Right ventricle myocardium superior (tissue), 1 donor: Measurements from ENCODE around the gene HYAL3. TPM values are rescaled to one million over a fixed set of nuclear protein-coding genes. Genes with fewer than 3 reads are reported as not detected.

Experiments used
- ATAC-seq: fragments of 200-7000 bp; cut with Tn5 transposase; one replicate; pipeline ENCODE4 v1.9.1; 2020; ENCODE audit warnings: mild to moderate bottlenecking; ENCODE audit not compliant: poor library complexity
- DNase-seq: peaks from one replicate; pipeline ENCODE4 v3.0.0-alpha.2; 2020
- intact Hi-C: fragments of 100-400 bp; cut with DNase I; formaldehyde crosslinking; loops from one replicate; pipeline ENCODE4 v1.11.2; 2022
- long read RNA-seq: library from polyadenylated mRNA; unstranded; transcript quantifications from one replicate; pipeline ENCODE4 v2.0.0, GENCODE V29; 2021
- total RNA-seq: library from RNA; stranded (reverse); fragmentation: NEBNext Ultra II Directional; extraction: Animal tissue kit (Norgen Biotek cat#: 25700); gene quantifications from one replicate; pipeline ENCODE4 v1.2.1, GENCODE V29; 2021
- donor health status: DM: no; HTN: yes; CAD: no; lungs with severe emphysema.

Gene HYAL3, protein sequence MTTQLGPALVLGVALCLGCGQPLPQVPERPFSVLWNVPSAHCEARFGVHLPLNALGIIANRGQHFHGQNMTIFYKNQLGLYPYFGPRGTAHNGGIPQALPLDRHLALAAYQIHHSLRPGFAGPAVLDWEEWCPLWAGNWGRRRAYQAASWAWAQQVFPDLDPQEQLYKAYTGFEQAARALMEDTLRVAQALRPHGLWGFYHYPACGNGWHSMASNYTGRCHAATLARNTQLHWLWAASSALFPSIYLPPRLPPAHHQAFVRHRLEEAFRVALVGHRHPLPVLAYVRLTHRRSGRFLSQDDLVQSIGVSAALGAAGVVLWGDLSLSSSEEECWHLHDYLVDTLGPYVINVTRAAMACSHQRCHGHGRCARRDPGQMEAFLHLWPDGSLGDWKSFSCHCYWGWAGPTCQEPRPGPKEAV
- total RNA-seq = 1.2 TPM
- long read RNA-seq, partial matches to known transcripts = 0 of 5 reads
- long read RNA-seq, other reads (novel, unspliced or antisense) = 3 of 5 reads

- DNase-seq (peak; percentile 100), ATAC-seq (peak; percentile 89)
- intact Hi-C loops = no loop called here
Measured at GRCh38 chr3:50298836-50299637, at the start of gene HYAL3, which contains the start of gene NAA80. Gene HYAL3 (minus strand): TSS chr3:50299405. CDS start chr3:50295602, 3,803 bp downstream. Gene NAA80 (minus strand): TSS chr3:50299405. CDS start chr3:50297463, 1,942 bp downstream.

DNA sequence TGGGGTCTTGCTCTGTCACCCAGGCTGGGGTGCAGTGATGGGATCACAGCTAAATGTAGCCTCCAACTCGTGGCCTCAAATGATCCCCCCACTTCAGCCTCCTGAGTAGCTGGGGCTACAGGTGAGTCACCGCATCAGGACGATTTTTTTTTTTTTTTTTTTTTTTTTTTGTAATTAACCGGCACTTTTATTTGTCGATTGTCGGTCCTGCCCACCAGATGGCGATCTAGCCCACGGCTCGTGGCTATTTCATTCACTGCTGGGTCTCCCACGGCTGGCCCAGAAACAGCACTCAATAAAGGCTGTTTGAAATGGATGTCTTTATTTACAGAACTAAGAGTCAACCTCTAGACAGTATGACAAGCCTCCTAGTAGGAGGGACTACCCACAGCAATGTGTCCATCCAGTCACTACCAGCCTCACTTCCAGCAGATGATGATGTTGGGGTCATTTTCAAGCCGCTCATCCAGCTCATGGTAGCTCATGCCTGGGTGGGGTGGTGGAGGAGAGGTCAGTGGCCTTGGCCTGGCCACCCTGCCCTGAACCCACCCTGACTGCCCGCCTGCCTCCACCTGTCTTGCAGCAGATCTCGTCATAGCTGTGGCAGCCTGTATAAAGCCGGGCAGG lies 48.1 kb upstream of the HYAL3 start:
- peak; percentile 77 for DNase-seq
- intact Hi-C loops = loop anchor here (5.0 kb wide), 1 partner anchor 195 kb away; no protein-coding TSS in a partner anchor
- ATAC-seq = no peak

DNA sequence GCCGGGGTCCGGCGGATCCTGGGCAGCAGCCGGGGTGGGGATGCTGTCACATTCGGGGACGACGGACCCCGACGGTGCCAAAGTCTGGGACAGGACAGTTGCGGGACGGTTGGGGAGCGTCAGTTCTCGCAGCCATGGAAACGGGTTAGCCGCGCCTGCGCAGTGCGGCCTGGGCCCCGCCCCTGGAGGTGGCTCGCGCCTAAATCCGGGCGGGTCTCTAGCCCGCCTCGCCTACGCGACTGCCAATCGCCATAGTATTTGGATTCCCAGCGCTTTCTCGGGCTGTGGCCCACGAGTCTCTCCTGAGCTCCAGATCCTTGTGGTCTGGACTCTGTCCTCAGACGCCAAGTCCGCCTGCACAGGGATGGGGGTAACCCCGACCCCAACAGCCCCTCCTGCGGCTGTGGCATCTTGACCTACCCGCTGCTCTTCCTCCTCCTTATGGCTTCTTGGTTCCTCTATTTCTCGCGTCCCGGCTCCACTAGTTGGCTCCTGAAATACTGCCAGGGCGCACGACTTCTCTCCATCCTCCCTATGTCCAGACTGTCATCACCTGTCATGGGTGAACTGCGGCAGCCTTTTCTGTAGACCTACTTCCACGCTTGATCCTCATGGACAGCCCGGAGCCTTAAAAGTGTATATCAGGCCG lies 46.5 kb upstream of the HYAL3 start, which contains the start of gene ZMYND10:
TSS of gene ZMYND10 (minus strand) at position 147 of the 649 bp plus-strand sequence. CDS start 153 bp downstream, outside the sequence.
- ATAC-seq = peak; percentile 44
- intact Hi-C loops = loop anchor here (5.0 kb wide), 1 partner anchor 197 kb away; no protein-coding TSS in a partner anchor

DNA sequence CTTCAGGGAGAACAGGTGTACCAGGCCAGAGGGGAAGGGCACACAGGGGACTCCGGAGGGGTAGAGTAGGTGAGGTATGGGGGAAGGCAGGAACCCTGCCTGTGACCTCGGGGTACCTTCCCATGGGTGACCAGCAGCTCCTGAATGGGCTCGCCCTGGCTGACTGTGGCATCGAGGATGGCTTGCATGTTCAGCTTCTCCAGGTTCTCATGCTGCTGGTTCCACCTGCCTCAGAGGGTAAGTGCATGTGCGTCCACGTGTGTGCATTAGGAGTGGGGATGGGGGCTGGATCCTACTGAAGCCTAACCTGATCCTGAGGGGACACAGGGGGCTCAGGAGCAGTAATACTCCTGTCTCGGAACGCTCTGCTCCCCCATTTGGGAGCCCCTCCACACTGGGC lies 45.8 kb upstream of the HYAL3 start:
- intact Hi-C loops = loop anchor here (5.0 kb wide), 1 partner anchor 197 kb away; no protein-coding TSS in a partner anchor
- ATAC-seq (no peak), DNase-seq (no peak)

More for the DNA sequence above, 46.5 kb upstream of the HYAL3 start, which contains the start of gene ZMYND10:
- peak; percentile 89 for DNase-seq

DNA sequence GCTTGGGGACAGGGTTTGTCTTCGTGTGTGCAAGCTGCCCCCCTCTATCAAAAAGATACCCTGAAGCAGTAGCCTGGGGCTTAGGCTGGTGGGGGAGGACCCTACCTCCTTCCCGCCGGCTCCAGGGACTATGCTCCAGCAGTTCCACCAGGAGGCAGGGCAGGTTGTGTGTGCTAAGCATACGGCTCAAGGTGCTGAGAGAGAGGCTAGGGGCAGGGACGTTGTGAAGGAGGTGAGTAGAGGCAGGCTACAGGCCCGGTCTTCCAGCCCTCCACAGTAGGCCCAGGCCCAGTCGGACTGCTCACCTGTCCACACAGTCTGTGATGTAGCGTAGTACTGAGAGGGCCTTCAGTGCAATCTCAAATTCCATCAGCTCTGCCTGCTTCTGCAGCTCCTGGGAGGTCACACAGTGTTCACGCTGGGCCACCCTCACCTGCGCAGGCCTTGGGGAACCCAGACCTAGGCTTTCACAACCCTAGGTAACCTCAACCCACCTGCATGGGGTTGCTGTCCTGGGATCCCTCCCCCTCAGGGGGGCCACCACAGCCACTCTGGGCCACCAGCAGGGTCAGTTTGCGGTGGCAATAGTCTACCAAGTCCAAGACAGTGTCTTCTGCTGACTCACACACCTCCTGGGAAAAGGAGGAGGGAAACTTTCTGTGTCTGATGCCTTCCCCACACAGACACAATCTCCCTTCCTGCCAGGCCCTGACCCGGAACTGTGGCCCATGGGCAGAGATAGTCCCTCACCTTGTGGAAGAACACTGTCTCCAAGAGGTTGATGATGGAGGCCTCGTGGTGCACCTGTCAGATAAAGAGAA lies 43.8 kb upstream of the HYAL3 start:
- no peak for ATAC-seq
- intact Hi-C loops = no loop called here
- no peak for DNase-seq

DNA sequence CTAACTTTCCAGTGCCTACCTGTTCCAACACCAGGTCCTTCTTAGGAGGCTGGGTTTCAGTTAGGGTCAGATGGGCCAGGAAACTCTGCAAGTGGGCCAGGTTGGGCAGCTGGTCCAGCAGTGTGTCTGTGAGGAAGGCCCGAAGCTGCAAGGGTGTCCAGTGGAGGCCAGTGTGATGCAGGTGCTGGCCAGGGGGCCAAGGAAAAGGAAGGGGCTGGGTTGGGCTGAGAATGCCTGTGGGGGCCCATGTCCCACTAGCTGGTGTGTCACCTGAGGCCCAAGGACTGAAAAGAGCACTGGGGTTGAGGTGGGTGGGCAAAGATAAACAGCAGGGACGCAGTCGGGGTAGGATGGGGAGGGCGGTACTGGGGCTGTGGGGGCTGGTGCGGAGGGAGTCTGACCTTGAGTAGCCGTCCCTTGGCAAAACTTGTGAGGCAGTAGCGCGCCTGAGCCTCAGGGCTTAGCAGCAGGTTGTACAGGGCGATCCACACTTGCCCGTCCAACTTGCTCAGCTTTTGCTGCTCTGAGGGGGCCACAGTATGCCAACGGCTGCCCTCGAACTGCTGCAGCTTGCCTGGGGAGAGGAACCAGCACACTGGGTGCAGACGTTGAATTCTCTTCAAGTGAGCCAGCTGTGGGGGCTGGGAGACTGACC lies 42.9 kb upstream of the HYAL3 start:
- DNase-seq (no peak), ATAC-seq (no peak)
- intact Hi-C loops = no loop called here

- ATAC-seq = no peak
- peak; percentile 46 for DNase-seq
Measured at GRCh38 chr3:50341537-50341936, 42.3 kb upstream of the HYAL3 start.

DNA sequence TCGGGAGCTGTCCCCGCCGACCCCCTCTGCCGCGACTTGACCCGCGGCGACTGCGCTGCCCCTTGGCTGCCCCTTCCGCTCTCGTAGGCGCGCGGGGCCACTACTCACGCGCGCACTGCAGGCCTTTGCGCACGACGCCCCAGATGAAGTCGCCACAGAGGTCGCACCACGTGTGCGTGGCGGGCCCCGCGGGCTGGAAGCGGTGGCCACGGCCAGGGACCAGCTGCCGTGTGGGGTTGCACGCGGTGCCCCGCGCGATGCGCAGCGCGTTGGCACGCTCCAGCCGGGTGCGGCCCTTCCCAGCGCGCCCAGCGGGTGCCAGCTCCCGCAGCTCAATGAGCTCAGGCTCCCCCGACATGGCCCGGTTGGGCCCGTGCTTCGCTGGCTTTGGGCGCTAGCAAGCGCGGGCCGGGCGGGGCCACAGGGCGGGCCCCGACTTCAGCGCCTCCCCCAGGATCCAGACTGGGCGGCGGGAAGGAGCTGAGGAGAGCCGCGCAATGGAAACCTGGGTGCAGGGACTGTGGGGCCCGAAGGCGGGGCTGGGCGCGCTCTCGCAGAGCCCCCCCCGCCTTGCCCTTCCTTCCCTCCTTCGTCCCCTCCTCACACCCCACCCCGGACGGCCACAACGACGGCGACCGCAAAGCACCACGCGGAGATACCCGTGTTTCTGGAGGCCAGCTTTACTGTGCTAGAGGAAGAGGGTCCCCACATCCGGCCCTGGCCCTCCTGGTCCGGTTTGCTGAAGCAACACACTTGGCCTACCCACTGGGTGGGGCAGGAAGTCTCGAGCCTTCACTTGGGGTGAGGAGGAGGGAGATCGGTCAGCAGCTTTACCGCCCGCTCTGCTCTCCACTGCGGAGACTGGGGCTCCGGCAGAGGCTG lies 41.5 kb upstream of the HYAL3 start, which contains the start of gene RASSF1:
TSS of gene RASSF1 (minus strand) at position 389 of the 882 bp plus-strand sequence. CDS start at position 358, 31 bp downstream.
- intact Hi-C loops = no loop called here

More at GRCh38 chr3:50341537-50341936, 42.3 kb upstream of the HYAL3 start:
- intact Hi-C loops = no loop called here

GRCh38 chr3:50340147-50340447 lies 40.9 kb upstream of the HYAL3 start:
- ATAC-seq (no peak), DNase-seq (no peak)
- intact Hi-C loops = no loop called here

More for the DNA sequence above, 41.5 kb upstream of the HYAL3 start, which contains the start of gene RASSF1:
- DNase-seq (peak; percentile 90), ATAC-seq (peak; percentile 44)

DNA sequence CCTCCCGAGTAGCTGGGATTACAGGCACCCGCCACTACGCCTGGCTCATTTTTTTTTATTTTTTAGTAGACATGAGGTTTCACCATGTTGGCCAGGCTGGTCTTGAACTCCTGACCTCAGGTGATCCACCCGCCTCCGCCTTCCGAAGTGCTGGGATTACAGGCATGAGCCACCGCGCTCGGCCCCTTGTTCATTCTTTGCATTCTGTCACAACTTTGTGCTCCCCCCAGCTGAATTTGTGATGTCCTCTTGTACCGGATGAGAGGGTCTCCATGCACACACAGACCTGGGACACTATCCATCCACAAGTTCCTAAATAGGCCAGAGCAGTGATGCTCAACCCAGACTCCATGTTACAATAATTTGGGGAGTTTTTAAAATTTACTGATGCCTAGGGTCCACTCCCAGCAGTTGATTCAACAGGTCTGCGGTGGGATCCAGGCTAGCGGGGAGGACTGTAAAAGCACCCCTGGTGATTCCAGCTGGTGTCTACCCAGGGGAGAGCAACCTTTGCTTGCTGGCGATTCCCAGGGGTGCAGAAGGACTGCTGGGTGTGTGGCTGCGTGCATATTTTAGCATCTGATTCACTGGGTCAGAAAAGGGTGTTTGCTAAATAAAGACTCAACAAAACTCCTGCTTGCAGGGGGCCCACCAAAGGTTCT lies 40.4 kb upstream of the HYAL3 start:
- ATAC-seq = no peak
- intact Hi-C loops = no loop called here
- no peak for DNase-seq

- intact Hi-C loops = no loop called here
- ATAC-seq = no peak
- DNase-seq = no peak
Measured at GRCh38 chr3:50338965-50339364, 39.8 kb upstream of the HYAL3 start.

DNA sequence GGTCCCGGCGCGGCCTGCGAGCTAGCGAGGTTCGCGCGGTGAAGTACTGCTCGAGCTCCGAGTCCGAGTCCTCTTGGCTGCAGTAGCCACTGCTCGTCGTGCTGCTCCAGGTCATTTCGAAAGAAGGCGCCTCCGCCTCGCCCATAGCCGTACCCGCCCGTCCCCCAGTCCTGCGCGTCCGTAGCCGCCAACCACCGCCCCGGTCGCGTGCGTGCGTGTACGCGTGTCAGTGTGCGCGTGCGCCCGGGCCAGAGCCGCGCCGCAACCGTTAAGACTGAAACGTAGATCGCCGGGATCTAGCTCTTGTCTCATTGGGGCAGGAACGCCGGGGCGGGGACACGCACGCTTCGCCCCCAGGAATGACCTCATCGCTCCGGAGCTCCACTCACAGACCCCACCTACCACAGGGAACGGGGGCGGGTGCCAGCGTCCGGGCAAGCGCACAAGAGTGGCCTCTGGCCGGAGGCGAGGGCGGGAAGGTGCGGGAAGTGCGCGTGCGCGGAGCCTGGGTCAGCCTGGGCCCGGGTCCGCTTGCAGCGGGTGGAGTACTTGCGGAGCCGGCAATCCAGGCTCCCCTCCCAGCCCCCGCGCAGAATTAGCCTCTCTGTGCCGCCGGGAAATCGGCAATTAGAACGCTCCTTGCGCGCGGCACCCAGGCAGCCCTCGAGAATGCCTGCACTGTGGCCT lies 38.1 kb upstream of the HYAL3 start:
- DNase-seq (peak; percentile 100), ATAC-seq (peak; percentile 87)
- intact Hi-C loops = no loop called here

DNA sequence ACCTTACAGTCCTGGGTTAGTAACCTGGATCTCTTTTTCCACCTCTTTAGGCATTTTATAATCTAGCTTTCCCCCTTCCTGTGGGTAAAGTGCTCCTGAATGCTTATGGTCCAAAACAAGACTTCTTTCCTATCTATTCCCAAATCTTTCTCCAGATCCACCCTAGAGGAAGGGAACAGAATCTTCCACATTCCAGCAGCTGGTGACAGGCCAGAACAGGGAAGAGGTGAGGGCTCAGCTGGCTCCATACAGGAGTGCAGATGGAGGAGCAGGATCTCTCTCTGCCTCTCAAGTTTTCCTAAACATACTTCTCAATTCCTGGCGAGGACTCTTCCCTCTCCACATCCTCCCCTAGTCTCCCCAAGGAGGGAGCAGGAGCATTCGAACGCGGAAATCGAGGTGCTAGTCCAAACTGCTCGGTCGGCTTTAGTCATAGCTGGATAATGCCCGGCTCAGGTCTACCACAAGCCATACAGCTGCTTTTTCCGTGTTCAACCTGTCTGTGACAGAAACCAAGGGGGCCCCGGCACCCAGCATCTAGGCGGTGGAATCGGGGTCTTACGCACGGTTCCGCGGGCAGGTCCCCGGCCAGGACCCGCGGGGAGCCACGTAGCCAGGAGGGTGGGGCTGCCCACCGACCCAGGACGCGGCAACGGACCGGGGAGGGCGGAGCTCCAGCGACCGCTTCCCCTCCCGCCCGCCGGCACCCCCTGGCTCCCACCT lies 37.4 kb upstream of the HYAL3 start:
- no peak for ATAC-seq

DNA sequence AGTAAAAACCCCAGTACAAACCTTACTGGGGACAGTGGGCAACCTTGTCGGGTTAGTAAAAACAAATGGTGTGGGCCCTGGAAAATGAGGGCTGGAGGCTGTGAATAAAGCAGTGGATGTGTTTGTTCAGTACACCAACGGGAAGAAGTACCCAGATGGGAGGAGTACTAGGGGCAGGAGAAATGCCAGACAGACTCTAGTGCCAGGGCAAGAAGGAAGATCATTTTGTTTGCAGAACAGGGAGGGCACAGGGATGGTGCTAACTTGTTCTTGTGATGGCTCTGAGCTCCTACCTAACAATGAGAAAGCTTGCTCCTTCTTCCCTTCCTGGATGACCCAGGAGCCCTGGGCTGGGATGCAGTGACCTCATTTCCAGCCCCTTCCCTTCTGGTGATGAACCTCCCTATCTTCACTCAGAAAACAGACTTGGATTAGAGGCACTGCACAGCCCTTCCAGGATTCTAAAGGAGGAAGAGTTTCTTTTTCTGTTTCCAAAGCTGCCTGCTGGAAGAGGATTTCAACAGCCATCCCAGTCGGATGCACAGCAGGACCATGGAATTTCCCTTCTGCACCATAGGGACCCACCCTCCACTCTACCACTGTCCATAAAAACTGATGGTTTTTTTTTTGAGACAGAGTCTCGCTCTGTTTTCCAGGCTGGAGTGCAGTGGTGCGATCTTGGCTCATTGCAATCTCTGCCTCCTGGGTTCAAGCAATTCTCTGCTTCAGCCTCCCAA lies 35.3 kb upstream of the HYAL3 start:
- intact Hi-C loops = no loop called here
- no peak for DNase-seq

More for the DNA sequence above, 37.4 kb upstream of the HYAL3 start:
- intact Hi-C loops = no loop called here
- DNase-seq = no peak

More for the DNA sequence above, 35.3 kb upstream of the HYAL3 start:
- ATAC-seq = no peak
